HG03432 (cell line): ENCODE data around the gene RGPD6.
"Not testable (repeated sequence)": the region's sequence is repeated elsewhere in the genome, so short reads cannot be mapped to it uniquely, and the experiment has no call there.

Experiments used
- ATAC-seq: cut with Tn5 transposase; IDR thresholded peaks from one replicate; pipeline ENCODE4 v1.9.1; 2021; ENCODE audit warnings: mild to moderate bottlenecking, moderate library complexity; ENCODE audit not compliant: unreplicated experiment

The RGPD6 gene

DNA sequence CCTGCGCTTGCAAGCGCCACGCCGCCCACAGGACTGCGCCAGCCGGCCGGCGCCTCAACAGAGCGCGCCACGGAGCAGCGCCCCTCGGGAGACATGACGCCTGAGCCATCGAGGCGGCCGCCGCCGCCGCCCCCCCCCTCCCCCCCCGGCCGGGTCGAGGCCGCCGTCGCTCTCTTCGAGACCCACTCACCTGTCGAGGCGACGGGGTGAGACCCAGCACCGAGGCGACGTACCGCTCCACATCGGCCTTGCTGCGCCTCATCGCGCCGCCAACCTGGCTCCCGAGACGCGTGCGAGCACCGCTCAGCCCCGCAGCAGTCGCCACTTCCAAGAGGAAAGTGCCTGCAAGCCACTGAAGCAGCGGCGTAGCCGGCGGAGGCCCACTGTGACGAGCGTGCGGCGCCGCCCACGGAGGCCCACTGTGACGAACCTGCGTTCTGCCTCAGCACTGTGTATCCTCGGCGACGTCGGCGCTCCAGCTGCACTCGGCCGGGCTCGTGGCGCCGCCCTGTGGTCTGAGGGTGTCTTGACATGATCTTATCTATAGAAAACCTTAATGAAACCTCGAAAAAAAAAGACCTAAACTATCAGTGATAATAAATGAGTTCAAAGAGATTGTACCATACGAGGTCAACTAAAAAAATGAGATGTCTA is at the start of gene RGPD6:
Gene RGPD6 (minus strand): TSS at position 460 of the 654 bp plus-strand sequence. CDS start 198 bp downstream, at position 262.
- peak; percentile 99 for ATAC-seq

DNA sequence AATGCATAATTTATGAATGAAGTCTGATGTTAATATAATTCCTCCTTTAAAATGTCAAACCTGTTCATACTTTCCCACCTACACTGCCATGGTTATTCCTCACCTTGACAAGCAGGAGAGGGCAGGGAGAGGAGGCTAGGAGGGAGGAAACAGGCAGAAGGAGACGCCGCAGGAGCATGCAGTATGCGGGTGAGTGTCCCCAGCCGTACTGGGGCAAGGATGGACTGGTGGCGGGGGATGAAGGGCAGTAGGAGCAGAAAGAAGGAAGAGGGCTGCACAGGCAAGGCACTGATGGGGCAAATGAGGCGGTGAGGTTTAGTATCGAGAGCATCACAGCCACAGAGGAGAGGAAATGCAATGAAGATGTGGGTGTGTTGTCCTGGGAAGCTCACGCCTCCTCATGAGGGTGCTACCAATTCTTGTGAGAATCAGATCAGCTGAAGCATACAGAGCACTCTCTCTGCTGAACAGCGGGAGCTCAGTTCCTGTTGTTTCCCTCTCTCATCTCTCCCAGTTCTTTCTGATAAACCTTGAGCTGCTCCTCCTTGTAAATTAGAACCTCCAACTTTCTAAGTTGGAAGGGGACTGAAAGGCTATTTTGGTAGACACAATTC is 42.4 kb upstream of the RGPD6 start:
- not testable (repeated sequence) for ATAC-seq

GRCh38 chr2:110613927-110614326 is 36.9 kb upstream of the RGPD6 start:
- ATAC-seq, result not testable (repeated sequence)

GRCh38 chr2:110610613-110611250 is 33.7 kb upstream of the RGPD6 start:
- peak; percentile 45 for ATAC-seq

GRCh38 chr2:110609843-110610612 is 33.0 kb upstream of the RGPD6 start:
- peak; percentile 40 for ATAC-seq

DNA sequence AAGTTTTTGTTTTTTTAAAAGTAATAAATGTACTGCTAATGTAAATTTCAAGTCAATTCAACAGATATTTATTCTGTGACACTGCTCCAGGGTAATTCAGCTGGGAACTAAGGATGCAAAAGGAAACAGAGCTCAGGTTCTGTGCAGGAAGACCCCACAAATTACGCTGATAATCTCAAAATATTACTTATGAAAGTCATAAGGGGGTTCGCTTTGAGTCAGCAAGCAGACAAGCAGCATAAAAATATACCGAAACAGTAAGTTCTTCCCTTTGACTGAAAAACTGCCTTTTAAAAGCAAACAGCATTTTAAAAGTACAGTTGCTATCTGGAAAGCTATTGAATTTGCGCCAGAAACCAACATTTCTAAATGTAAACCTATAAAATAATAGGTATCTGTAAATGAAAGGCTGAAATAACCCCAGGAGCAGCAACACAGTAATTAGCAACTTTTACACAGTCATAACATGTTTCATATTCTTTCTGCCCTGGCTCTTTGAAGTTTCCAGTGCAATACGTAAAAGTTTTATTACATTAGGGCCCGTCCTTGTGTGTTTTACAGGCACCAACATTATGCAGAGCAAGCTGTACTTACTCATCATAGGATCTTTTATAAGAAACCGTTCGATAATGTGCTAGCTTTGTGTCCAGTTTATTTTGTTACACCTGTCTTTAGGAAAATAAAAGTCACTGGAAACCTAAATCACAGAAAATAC is 31.9 kb upstream of the RGPD6 start:
- ATAC-seq, result not testable (repeated sequence)

DNA sequence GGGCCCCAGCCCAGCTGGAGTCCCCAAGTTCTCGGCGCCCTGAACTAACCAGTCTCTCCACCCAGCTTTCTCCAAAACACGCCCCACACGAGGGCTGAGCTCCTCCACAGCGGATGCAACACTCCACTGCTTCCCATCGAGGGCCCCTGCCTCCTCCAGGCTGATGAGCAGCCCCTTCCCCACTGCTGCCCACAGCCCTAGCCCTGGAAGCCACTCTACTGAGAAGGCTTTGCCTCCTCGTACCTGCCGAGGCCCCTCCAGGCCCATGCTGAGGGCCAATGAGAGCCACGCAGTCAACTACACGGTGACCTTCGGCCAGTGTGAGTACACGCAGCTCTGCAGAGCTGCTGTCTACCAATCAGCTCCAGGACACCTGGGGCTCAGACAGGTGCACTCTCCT is 28.0 kb upstream of the RGPD6 start:
- ATAC-seq, result not testable (repeated sequence)

GRCh38 chr2:110603917-110604591 is 27.0 kb upstream of the RGPD6 start:
- not testable (repeated sequence) for ATAC-seq

GRCh38 chr2:110602139-110602538 is 25.1 kb upstream of the RGPD6 start:
- ATAC-seq, result not testable (repeated sequence)

DNA sequence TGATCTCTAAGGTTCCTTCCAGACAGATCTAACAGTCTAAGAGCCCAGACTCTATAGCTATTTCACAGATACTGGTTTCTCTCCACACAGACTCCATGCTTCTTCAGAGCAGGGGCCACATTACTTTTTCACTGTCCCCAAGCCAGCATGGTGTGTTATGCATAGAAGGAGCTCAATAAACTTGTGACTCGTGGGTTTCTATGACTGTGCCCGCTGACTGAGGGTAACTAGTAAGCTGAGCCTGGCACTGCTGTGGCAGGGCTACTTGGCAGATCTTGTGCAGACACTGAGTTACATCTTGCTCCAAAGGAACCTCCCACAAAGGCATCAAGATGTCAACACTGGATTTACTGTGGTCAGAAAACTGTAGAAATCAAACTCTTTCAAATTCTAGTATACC is 15.0 kb upstream of the RGPD6 start:
- ATAC-seq, result not testable (repeated sequence)

- not testable (repeated sequence) for ATAC-seq
Measured at GRCh38 chr2:110589677-110590330, 12.8 kb upstream of the RGPD6 start.

DNA sequence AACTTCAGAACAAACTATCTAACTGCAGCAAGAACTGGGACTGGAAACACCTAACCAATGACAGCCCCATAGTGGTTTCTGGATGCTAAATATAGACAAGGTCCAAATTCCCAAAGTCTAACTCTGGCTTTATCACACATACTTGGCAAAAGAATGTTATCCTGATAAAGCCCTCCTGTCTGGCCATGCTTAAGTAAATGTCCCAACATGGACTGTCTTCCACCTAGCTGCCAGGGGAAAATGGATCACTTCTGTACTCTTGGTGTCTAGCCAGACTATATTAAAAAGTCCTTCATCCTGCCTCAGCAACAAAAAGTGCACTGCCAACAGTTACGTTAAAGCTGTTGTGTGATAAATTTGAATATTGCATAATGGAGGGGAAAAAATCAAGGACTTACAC is 11.5 kb upstream of the RGPD6 start:
- not testable (repeated sequence) for ATAC-seq

GRCh38 chr2:110579216-110579965 is 2.4 kb upstream of the RGPD6 start:
- ATAC-seq, result not testable (repeated sequence)

DNA sequence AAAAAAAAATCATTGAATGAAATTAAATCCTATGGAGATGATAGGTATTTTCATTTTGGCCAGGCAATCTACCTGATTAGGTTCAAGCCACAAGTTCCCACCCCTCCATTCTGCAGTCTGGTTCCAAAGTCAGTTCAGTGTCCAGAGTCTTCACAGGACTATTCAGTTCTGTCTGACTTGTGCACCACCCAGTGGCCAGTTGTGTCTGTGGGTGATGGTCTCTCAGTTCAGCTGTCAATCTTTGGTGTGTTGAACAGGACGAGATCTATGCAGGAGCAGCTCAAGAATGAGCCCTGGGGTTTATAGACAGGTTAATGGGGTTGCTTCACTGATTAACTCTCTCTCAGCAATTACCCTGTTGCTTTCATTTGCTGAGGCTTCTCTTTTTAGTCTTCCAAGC is 1.4 kb upstream of the RGPD6 start:
- peak; percentile 53 for ATAC-seq

DNA sequence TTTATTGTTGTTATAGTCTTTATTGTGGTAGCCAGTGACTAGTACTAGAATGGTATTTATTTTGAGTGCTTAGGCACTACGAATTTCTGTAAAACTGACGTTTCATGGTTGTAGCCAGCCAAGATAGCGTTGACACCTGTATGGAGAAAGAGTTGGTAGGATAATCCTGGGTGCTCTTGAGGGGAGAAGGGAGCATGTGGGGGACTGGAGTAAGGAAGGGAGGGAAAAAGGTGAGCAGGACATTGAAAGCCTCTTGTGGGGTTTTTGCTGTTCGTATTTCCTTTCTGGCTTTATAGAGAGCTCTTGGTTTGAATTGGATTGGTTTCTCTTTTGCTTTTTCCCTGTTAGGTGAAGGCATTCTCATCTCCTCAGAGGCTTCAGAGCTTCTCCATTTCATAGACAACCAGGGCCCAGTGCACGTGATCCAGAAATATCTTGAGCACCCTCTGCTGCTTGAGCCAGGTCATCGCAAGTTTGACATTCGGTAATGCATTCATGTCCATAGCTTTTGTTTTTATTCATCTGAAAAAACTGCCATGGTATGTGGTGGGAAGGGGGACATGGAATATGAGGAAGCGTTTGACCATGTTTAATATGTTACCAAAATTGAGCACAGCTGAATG is 77.2 kb downstream of the RGPD6 start:
- peak; percentile 88 for ATAC-seq

DNA sequence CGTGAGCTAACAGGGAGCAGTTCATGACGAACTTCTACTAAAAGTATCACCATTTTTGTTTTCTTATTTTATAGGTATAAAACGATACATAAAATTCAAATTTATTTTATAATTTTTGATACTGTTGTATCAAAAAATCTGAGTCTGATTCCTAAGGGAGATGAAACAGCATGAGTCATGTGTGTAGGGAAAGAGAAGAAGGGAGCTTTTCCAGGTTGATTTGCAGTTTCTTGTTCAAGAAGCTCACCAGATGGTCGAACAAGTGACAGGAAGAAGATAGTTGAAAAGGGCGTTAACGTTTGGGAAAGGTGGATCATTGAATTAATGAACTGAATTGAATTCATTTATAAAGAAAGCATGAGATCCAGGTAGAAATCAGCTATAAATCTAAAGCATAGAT is 81.0 kb downstream of the RGPD6 start:
- not testable (repeated sequence) for ATAC-seq

DNA sequence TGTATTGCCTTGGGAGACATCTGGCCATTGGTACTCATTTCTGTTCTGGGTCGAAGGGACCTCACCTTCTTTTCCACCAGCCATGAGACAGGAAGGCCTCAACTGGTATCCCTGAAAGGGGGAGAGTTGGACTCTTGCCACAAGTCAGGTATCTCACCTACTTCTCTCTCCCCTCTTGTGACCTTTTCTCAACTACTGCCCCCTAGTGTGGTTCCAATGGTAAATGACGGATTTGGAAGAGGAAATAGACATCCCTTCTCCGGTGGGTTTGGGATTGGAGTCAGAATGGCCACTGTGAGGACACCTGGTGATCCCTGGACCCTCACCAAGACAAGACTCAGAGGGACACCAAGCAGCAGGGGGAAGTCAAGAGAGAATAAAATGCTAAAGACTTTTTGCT is 82.5 kb downstream of the RGPD6 start:
- not testable (repeated sequence) for ATAC-seq

GRCh38 chr2:110488991-110489390 is 88.0 kb downstream of the RGPD6 start:
- not testable (repeated sequence) for ATAC-seq
